HepG2 (cell line): ENCODE results near the gene PSMB11. TPM values are rescaled to one million over a fixed set of nuclear protein-coding genes. Genes with fewer than 3 reads are reported as not detected.

ENCODE experiments used
- AGO2 ChIP-seq: fragments of 200-400 bp; formaldehyde crosslinking; optimal IDR thresholded peaks from 2 replicates; pipeline ENCODE3; 2017; ENCODE audit warnings: mild to moderate bottlenecking, low read depth, low read length, moderate library complexity
- ATF1 ChIP-seq: IDR thresholded peaks from 2 replicates; pipeline ENCODE4 v1.6.1; 2016; ENCODE audit warnings: mild to moderate bottlenecking, control low read depth
- CENPX ChIP-seq: sonication (generic); formaldehyde crosslinking; IDR thresholded peaks from 2 replicates; pipeline ENCODE4 v1.9.0; 2021; ENCODE audit warnings: mild to moderate bottlenecking, missing genetic modification reagents, moderate library complexity
- FOXP1 ChIP-seq, 2 experiments: fragments of 450-650 bp in 1 of 2; IDR thresholded peaks; 2 replicates each; pipeline ENCODE4 v1.6.1; 2017 to 2018; ENCODE audit warnings: antibody characterized with exemption in 1 of 2
- GPN1 ChIP-seq: sonication (generic); formaldehyde crosslinking; IDR thresholded peaks from 2 replicates; pipeline ENCODE4 v1.5.1; 2020; ENCODE audit warnings: missing genetic modification reagents, borderline replicate concordance
- HIC2 ChIP-seq: sonication (generic); formaldehyde crosslinking; IDR thresholded peaks from 2 replicates; pipeline ENCODE4 v1.9.0; 2022; ENCODE audit warnings: low read depth, missing genetic modification reagents
- HOXA7 ChIP-seq: sonication (generic); formaldehyde crosslinking; IDR thresholded peaks from 2 replicates; pipeline ENCODE4 v1.8.1; 2022; ENCODE audit warnings: mild to moderate bottlenecking, missing genetic modification reagents, moderate library complexity
- HOXA9 ChIP-seq: sonication (generic); formaldehyde crosslinking; IDR thresholded peaks from 2 replicates; pipeline ENCODE4 v1.8.1; 2022; ENCODE audit warnings: missing genetic modification reagents, mild to moderate bottlenecking, moderate library complexity, borderline replicate concordance
- MIER2 ChIP-seq: IDR thresholded peaks from 2 replicates; pipeline ENCODE4 v1.6.1; 2016; ENCODE audit warnings: missing biosample characterization, missing genetic modification reagents
- MXD4 ChIP-seq: IDR thresholded peaks from 2 replicates; pipeline ENCODE4 v1.6.1; 2016; ENCODE audit warnings: mild to moderate bottlenecking, missing biosample characterization, missing genetic modification reagents
- NFYB ChIP-seq: sonication (generic); formaldehyde crosslinking; IDR thresholded peaks from 2 replicates; pipeline ENCODE4 v1.4.0; 2020; ENCODE audit warnings: missing genetic modification reagents
- NRL ChIP-seq: sonication (generic); formaldehyde crosslinking; IDR thresholded peaks from 2 replicates; pipeline ENCODE4 v1.5.0; 2020; ENCODE audit warnings: missing genetic modification reagents, mild to moderate bottlenecking, moderate library complexity, borderline replicate concordance
- PTBP1 ChIP-seq: fragments of 200-400 bp; formaldehyde crosslinking; IDR thresholded peaks from 2 replicates; pipeline ENCODE4 v1.6.1; 2018; ENCODE audit warnings: low read length, low read depth; ENCODE audit not compliant: poor library complexity, severe bottlenecking
- SETDB1 ChIP-seq: sonication (generic); formaldehyde crosslinking; IDR thresholded peaks from 2 replicates; pipeline ENCODE4 v1.5.1; 2020; ENCODE audit warnings: missing genetic modification reagents, mild to moderate bottlenecking, borderline replicate concordance
- SIN3B ChIP-seq: fragments of 150-350 bp; IDR thresholded peaks from 2 replicates; pipeline ENCODE4 v1.6.1; 2014; ENCODE audit warnings: low read length
- SOX5 ChIP-seq: IDR thresholded peaks from 2 replicates; pipeline ENCODE4 v1.6.1; 2016; ENCODE audit warnings: borderline replicate concordance
- SP1 ChIP-seq, 2 experiments: fragments of 450-650 bp in 1 of 2; sonication (generic) in 1 of 2; formaldehyde crosslinking in 1 of 2; IDR thresholded peaks; 2 replicates each; pipeline versions ENCODE4 v1.4.0 to v1.6.1; 2016 to 2020; ENCODE audit warnings: missing genetic modification reagents in 1 of 2
- TCF7 ChIP-seq: sonication (generic); IDR thresholded peaks from 2 replicates; pipeline ENCODE4 v1.6.1; 2016; ENCODE audit warnings: antibody characterized with exemption, low read depth
- USF2 ChIP-seq, 2 experiments: sonication (generic) in 1 of 2; formaldehyde crosslinking in 1 of 2; IDR thresholded peaks; 2 replicates each; pipeline versions ENCODE4 v1.5.1 to v1.6.1; 2011 to 2020; ENCODE audit warnings: borderline replicate concordance in 1 of 2, low read depth in 1 of 2, low read length in 1 of 2, mild to moderate bottlenecking in 1 of 2, missing genetic modification reagents in 1 of 2, moderate library complexity in 1 of 2
- ZBTB37 ChIP-seq: sonication (generic); formaldehyde crosslinking; IDR thresholded peaks from 2 replicates; pipeline ENCODE4 v1.4.0; 2020; ENCODE audit warnings: mild to moderate bottlenecking, missing genetic modification reagents
- ZNF20 ChIP-seq: sonication (generic); formaldehyde crosslinking; IDR thresholded peaks from 2 replicates; pipeline ENCODE4 v1.4.0; 2020; ENCODE audit warnings: mild to moderate bottlenecking, moderate library complexity, missing genetic modification reagents
- ZNF232 ChIP-seq: sonication (generic); formaldehyde crosslinking; IDR thresholded peaks from 2 replicates; pipeline ENCODE4 v1.4.0; 2020; ENCODE audit warnings: missing genetic modification reagents, borderline replicate concordance
- ZNF24 ChIP-seq: fragments of 450-650 bp; IDR thresholded peaks from 2 replicates; pipeline ENCODE4 v1.6.1; 2017; ENCODE audit warnings: antibody characterized with exemption, mild to moderate bottlenecking
- ZNF501 ChIP-seq: sonication (generic); formaldehyde crosslinking; IDR thresholded peaks from 2 replicates; pipeline ENCODE4 v1.5.1; 2020; ENCODE audit warnings: mild to moderate bottlenecking, moderate library complexity, missing genetic modification reagents
- ZNF557 ChIP-seq: sonication (generic); formaldehyde crosslinking; IDR thresholded peaks from 2 replicates; pipeline ENCODE4 v1.4.0; 2020; ENCODE audit warnings: missing genetic modification reagents
- ZNF674 ChIP-seq: sonication (generic); formaldehyde crosslinking; IDR thresholded peaks from 2 replicates; pipeline ENCODE4 v1.5.0; 2020; ENCODE audit warnings: low read depth, mild to moderate bottlenecking, missing genetic modification reagents
- polyA plus RNA-seq, 8 experiments: library from polyadenylated mRNA; depleted of rRNA in 3 of 8; stranded (reverse) in 7 of 8; unstranded in 1 of 8; fragments of >200 nt; fragmentation: Illumina TruSeq in 4 of 8; extraction: Trizol in 4 of 8; gene quantifications; 2 replicates each; pipeline versions ENCODE4 v1.2.1 to v1.2.3, GENCODE V29; 2011 to 2016; ENCODE audit warnings: low read depth in 4 of 8, missing spikeins in 1 of 8, mixed read lengths in 1 of 8; ENCODE audit not compliant: insufficient read depth in 1 of 8
- total RNA-seq, 5 experiments: library from RNA; depleted of rRNA; stranded (reverse); fragments of >200 nt; fragmentation: Illumina TruSeq; extraction: Trizol; gene quantifications; 2 replicates each; pipeline ENCODE4 v1.2.3, GENCODE V29; 2016; ENCODE audit warnings: low read depth in 1 of 5

The PSMB11 gene
- total and polyA plus RNA-seq, 2 of the 13 experiments (the other 11 are each of a cell fraction or from before 2014, with no cell fraction given): not detected

GRCh38 chr14:23035303-23036144, 6.5 kb upstream of the PSMB11 start (continued):
- TF ChIP-seq MIER2 (CRISPR knock-in tag) (no peak), SETDB1 (no peak), ZNF24 (no peak), ATF1 (CRISPR knock-in tag) (no peak), ZNF20 (CRISPR knock-in tag) (no peak), HOXA9 (no peak), PTBP1 (no peak), SIN3B (no peak), ZNF232 (CRISPR knock-in tag) (0 out of 2 replicates have a peak, but pooled peaks have one; percentile 5), FOXP1 (IDR thresholded peaks at IDR 0.05) (no peak), FOXP1 (CRISPR knock-in tag; IDR thresholded peaks at IDR 0.05) (no peak), TCF7 (no peak), AGO2 (no peak), ZNF501 (CRISPR knock-in tag) (no peak), SOX5 (CRISPR knock-in tag) (no peak), MXD4 (CRISPR knock-in tag) (no peak), NRL (CRISPR knock-in tag) (no peak), HIC2 (CRISPR knock-in tag) (0 out of 2 replicates have a peak, but pooled peaks have one; percentile 10), NFYB (CRISPR knock-in tag) (no peak), ZBTB37 (CRISPR knock-in tag) (no peak), CENPX (CRISPR knock-in tag) (no peak), GPN1 (CRISPR knock-in tag) (no peak), USF2 (IDR thresholded peaks at IDR 0.05; ENCODE audit: low read depth, low read length) (no peak), USF2 (CRISPR knock-in tag; IDR thresholded peaks at IDR 0.05; ENCODE audit: borderline replicate concordance) (no peak), SP1 (IDR thresholded peaks at IDR 0.05) (no peak), SP1 (CRISPR knock-in tag; IDR thresholded peaks at IDR 0.05) (no peak), ZNF674 (CRISPR knock-in tag) (no peak), ZNF557 (CRISPR knock-in tag) (no peak; the same call in 1 of the 2 replicates), HOXA7 (no peak)
